A549 treated with AZD9567 at 1 μM for 4 hours (cell line): Measurements from ENCODE around the gene PCDHGA5. TPM values are rescaled to one million over a fixed set of nuclear protein-coding genes. Genes with fewer than 3 reads are reported as not detected.

Source experiments
- total RNA-seq: library from RNA; stranded (reverse); fragments of 200-300 nt; extraction: Qiagen RNA extraction; gene quantifications from 5 replicates; pipeline ENCODE4 v1.2.3, GENCODE V29; 2022; ENCODE audit not compliant: insufficient read depth

The PCDHGA5 gene
- total RNA-seq, 1 experiment from 2014 or later = 0.14 TPM

DNA sequence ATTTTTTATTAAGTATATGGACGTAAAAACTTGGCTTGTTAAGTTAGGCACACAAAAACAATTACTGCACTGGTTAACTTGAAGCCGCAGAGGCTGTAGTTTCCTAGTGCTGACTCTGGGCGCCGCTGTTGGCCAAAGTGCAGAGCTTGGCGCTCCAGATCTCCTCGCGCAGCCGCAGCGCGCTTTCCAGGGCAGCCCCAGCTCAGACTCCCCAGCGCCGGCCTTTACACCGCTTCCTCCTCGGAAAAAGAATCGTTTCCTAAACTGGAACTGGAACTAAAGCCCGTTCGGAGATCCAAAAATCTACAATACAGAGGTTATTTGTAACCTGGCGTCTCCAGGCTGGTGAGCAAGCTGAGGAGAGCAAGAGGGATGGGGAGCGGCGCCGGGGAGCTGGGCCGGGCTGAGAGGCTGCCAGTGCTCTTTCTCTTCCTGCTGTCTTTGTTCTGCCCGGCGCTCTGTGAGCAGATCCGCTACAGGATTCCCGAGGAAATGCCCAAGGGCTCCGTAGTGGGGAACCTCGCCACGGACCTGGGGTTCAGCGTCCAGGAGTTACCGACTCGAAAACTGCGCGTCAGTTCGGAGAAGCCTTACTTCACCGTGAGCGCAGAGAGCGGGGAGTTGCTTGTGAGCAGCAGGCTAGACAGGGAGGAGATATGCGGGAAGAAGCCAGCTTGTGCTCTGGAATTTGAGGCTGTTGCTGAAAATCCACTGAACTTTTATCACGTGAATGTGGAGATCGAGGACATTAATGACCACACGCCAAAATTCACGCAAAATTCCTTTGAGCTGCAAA lies 34.0 kb downstream of the PCDHGA5 start, which contains the start of gene PCDHGB5:
Gene PCDHGB5 (plus strand): TSS at position 192 of the 796 bp plus-strand sequence. CDS start 181 bp downstream, at position 373.

DNA sequence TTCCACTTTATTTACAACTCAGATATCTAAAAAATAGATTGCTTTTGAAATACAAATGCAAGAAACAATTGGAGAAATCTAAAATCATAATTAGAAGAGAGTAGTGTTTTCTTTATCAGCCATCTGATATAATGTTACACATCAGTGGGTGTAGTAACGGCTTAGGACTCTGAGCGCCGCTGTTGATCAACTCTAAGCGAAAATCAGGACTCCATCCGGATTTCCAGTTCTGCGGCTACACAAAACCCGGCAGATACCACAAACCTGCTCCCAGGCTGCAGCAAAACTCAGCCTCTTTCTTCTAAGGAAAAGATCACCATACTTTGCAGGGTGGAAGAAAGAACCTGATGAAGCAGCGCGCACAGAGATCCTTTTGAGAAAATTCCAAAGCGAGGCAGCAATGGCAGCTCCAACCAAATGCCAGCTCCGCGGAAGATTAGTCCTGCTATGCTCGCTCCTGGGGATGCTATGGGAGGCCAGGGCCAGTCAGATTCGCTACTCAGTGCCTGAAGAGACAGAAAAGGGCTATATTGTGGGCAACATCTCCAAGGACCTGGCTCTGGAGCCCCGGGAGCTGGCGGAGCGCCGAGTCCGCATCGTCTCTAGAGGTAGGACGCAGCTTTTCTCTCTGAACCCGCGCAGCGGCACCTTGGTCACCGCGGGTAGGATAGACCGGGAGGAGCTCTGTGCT lies 38.7 kb downstream of the PCDHGA5 start, which contains the start of gene PCDHGA9:
Gene PCDHGA9 (plus strand): TSS at position 226 of the 691 bp plus-strand sequence. CDS start 175 bp downstream, at position 401.

DNA sequence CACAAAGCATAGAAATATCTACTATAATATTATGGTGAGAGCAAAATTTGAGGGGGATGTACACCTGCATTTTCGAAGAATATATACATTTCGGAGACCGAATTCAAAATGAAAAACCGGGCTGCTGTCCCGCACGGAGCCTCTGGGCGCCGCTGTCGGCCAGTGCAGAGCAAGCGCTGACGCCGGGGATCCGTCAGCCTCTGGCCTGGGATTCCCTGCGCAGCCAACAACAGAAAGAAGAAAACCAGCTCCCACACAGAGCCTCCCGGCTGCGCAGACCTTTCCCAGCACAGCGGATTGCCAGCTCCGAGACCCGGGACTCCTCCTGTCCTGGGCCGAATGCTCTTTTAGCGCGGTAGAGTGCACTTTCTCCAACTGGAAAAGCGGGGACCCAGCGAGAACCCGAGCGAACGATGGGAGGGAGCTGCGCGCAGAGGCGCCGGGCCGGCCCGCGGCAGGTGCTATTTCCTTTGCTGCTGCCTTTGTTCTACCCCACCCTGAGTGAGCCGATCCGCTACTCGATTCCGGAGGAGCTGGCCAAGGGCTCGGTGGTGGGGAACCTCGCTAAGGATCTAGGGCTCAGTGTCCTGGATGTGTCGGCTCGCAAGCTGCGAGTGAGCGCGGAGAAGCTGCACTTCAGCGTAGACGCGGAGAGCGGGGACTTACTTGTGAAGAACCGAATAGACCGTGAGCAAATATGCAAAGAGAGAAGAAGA lies 44.0 kb downstream of the PCDHGA5 start, which contains the start of gene PCDHGB6:
Gene PCDHGB6 (plus strand): TSS at position 232 of the 716 bp plus-strand sequence. CDS start 182 bp downstream, at position 414.

DNA sequence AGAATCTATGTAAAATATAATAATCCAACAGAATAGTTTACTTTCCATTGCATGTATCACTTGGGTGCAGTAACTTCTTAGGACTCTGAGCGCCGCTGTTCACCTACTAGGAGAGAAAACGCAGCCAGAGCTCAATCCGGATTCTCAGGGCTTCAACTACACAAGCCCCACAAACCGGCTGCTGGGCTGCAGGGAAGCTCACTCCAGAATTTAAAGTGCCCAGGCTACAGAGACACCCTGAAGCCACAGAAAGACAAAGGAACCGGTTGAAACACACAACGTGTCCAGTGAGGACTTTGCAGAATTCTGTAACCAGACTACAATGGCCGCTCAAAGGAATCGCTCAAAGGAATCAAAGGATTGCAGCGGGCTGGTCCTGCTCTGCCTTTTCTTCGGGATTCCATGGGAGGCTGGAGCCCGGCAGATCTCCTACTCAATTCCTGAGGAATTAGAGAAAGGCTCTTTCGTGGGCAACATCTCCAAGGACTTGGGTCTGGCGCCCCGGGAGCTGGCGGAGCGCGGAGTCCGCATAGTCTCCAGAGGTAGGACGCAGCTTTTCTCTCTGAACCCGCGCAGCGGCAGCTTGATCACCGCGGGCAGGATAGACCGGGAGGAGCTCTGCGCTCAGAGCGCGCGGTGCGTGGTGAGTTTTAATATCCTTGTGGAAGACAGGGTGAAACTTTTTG lies 49.0 kb downstream of the PCDHGA5 start, which contains the start of gene PCDHGA10:
Gene PCDHGA10 (plus strand): TSS at position 134 of the 686 bp plus-strand sequence. CDS start 189 bp downstream, at position 323.

Other genes with a start within 250 kb of the PCDHGA5 start
- 0.03 to 0.06 TPM (median 0.05 TPM) in 3 of 5 replicates, not detected in the others for gene PCDHB4, start 242.3 kb upstream of the PCDHGA5 start, total RNA-seq
- 1.2 to 2.1 TPM (median 1.3 TPM) in 5 replicates for gene PCDHB5, start 229.0 kb upstream of the PCDHGA5 start, total RNA-seq
- gene PCDHB6, start 214.1 kb upstream of the PCDHGA5 start, total RNA-seq = 0.71 to 1.3 TPM (median 0.88 TPM) in 5 replicates
- 0.02 TPM in 1 of 5 replicates, not detected in the others for gene PCDHB7, start 191.5 kb upstream of the PCDHGA5 start, total RNA-seq
- gene PCDHB8, start 186.4 kb upstream of the PCDHGA5 start, total RNA-seq = 0.21 to 0.30 TPM (median 0.25 TPM) in 4 of 5 replicates, not detected in the other
- gene PCDHB16, start 181.8 kb upstream of the PCDHGA5 start, total RNA-seq = 0.02 to 0.09 TPM (median 0.06 TPM) in 4 of 5 replicates, not detected in the other
- gene PCDHB9, start 177.0 kb upstream of the PCDHGA5 start, total RNA-seq = 0.02 to 0.20 TPM (median 0.05 TPM) in 3 of 5 replicates, not detected in the others
- 0.04 to 0.05 TPM in 2 of 5 replicates, not detected in the others for gene PCDHB10, start 171.8 kb upstream of the PCDHGA5 start, total RNA-seq
- 0.02 to 0.06 TPM (median 0.05 TPM) in 4 of 5 replicates, not detected in the other for gene PCDHB11, start 164.5 kb upstream of the PCDHGA5 start, total RNA-seq
- gene PCDHB12, start 155.4 kb upstream of the PCDHGA5 start, total RNA-seq = 0.06 TPM in 1 of 5 replicates, not detected in the others
- 0.05 to 0.06 TPM (median 0.06 TPM) in 4 of 5 replicates, not detected in the other for gene PCDHB13, start 150.2 kb upstream of the PCDHGA5 start, total RNA-seq
- gene PCDHB14, start 140.8 kb upstream of the PCDHGA5 start, total RNA-seq = 0.06 to 0.11 TPM (median 0.06 TPM) in 4 of 5 replicates, not detected in the other
- 0.02 to 0.09 TPM (median 0.07 TPM) in 4 of 5 replicates, not detected in the other for gene PCDHB15, start 118.8 kb upstream of the PCDHGA5 start, total RNA-seq
- not detected in 5 replicates for gene SLC25A2, start 60.1 kb upstream of the PCDHGA5 start, total RNA-seq
- 60.6 to 75.9 TPM (median 73.6 TPM) in 5 replicates for gene TAF7, start 43.4 kb upstream of the PCDHGA5 start, total RNA-seq
- gene PCDHGA1, start 33.6 kb upstream of the PCDHGA5 start, total RNA-seq = 0.22 to 0.39 TPM (median 0.28 TPM) in 4 of 5 replicates, not detected in the other
- 0.42 to 1.1 TPM (median 0.53 TPM) in 5 replicates for gene PCDHGA2, start 25.4 kb upstream of the PCDHGA5 start, total RNA-seq
- 0.02 TPM in 2 of 5 replicates, not detected in the others for gene PCDHGA3, start 20.3 kb upstream of the PCDHGA5 start, total RNA-seq
- gene PCDHGB1, start 14.1 kb upstream of the PCDHGA5 start, total RNA-seq = 1.2 to 1.7 TPM (median 1.5 TPM) in 4 of 5 replicates, not detected in the other
- 0.08 to 0.17 TPM (median 0.13 TPM) in 4 of 5 replicates, not detected in the other for gene PCDHGA4, start 9.1 kb upstream of the PCDHGA5 start, total RNA-seq
- gene PCDHGB2, start 4.2 kb upstream of the PCDHGA5 start, total RNA-seq = 0.07 to 0.13 TPM (median 0.08 TPM) in 4 of 5 replicates, not detected in the other
- 0.14 to 0.80 TPM (median 0.26 TPM) in 5 replicates for gene PCDHGB3, start 6.1 kb downstream of the PCDHGA5 start, total RNA-seq
- 0.14 to 0.20 TPM (median 0.18 TPM) in 4 of 5 replicates, not detected in the other for gene PCDHGA6, start 9.7 kb downstream of the PCDHGA5 start, total RNA-seq
- 0.44 to 0.91 TPM (median 0.79 TPM) in 5 replicates for gene PCDHGA7, start 18.6 kb downstream of the PCDHGA5 start, total RNA-seq
- gene PCDHGB4, start 23.5 kb downstream of the PCDHGA5 start, total RNA-seq = 0.66 to 0.88 TPM (median 0.85 TPM) in 5 replicates
- 0.02 to 0.05 TPM (median 0.04 TPM) in 4 of 5 replicates, not detected in the other for gene PCDHGA8, start 28.5 kb downstream of the PCDHGA5 start, total RNA-seq
- 1.9 to 2.9 TPM (median 2.4 TPM) in 5 replicates for gene PCDHGB5, start 33.8 kb downstream of the PCDHGA5 start, total RNA-seq
- gene PCDHGA9, start 38.6 kb downstream of the PCDHGA5 start, total RNA-seq = 0.02 to 0.07 TPM (median 0.04 TPM) in 4 of 5 replicates, not detected in the other
- 0.05 to 0.11 TPM (median 0.09 TPM) in 4 of 5 replicates, not detected in the other for gene PCDHGB6, start 43.9 kb downstream of the PCDHGA5 start, total RNA-seq
- gene PCDHGA10, start 48.8 kb downstream of the PCDHGA5 start, total RNA-seq = 0.05 TPM in 1 of 5 replicates, not detected in the others
- gene PCDHGB7, start 53.5 kb downstream of the PCDHGA5 start, total RNA-seq = 0.05 to 0.70 TPM (median 0.06 TPM) in 5 replicates
- 0.01 to 0.03 TPM (median 0.02 TPM) in 3 of 5 replicates, not detected in the others for gene PCDHGA11, start 56.9 kb downstream of the PCDHGA5 start, total RNA-seq
- 0.01 to 0.02 TPM (median 0.02 TPM) in 3 of 5 replicates, not detected in the others for gene PCDHGA12, start 66.3 kb downstream of the PCDHGA5 start, total RNA-seq
- gene PCDHGC3, start 111.8 kb downstream of the PCDHGA5 start, total RNA-seq = 4.8 to 6.7 TPM (median 5.3 TPM) in 5 replicates
- 0.03 to 0.06 TPM in 2 of 5 replicates, not detected in the others for gene PCDHGC4, start 120.9 kb downstream of the PCDHGA5 start, total RNA-seq
- gene PCDHGC5, start 124.9 kb downstream of the PCDHGA5 start, total RNA-seq = 0.01 TPM in 2 of 5 replicates, not detected in the others